Esophagus mucosa (tissue), 1 donor: ENCODE results near the gene NCAPH2. TPM values are rescaled to one million over a fixed set of nuclear protein-coding genes. Genes with fewer than 3 reads are reported as not detected.

Experiments
- ATAC-seq: fragments of 200-7000 bp; cut with Tn5 transposase; one replicate; pipeline ENCODE4 v1.9.1; 2020
- total RNA-seq: library from RNA; stranded (reverse); gene quantifications from one replicate; pipeline ENCODE4 v1.2.4, GENCODE V29; 2023
- donor health status: DM: yes; HTN: yes; CAD: no.

The NCAPH2 gene
- total RNA-seq, 1 donor from 2014 or later = 37.1 TPM

DNA sequence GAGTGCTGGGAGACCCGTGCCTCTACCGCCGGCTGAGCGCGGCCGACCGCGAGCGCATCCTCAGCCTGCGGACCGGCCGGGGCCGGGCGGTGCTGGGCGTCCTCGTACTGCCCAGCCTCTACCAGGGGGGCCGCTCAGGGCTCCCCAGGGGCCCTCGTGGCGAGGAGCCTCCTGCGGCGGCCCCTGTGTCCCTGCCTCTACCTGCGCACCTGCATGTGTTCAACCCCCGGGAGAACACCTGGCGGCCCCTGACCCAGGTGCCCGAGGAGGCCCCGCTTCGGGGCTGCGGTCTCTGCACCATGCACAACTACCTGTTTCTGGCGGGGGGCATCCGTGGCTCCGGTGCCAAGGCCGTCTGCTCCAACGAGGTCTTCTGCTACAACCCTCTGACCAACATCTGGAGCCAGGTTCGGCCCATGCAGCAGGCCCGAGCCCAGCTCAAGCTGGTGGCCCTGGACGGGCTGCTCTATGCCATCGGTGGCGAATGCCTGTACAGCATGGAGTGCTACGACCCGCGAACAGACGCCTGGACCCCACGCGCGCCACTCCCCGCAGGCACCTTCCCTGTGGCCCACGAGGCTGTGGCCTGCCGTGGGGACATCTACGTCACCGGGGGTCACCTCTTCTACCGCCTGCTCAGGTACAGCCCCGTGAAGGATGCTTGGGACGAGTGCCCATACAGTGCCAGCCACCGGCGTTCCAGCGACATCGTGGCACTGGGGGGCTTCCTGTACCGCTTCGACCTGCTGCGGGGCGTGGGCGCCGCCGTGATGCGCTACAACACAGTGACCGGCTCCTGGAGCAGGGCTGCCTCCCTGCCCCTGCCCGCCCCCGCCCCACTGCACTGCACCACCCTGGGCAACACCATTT lies 41.1 kb downstream of the NCAPH2 start:
- ATAC-seq = no peak

DNA sequence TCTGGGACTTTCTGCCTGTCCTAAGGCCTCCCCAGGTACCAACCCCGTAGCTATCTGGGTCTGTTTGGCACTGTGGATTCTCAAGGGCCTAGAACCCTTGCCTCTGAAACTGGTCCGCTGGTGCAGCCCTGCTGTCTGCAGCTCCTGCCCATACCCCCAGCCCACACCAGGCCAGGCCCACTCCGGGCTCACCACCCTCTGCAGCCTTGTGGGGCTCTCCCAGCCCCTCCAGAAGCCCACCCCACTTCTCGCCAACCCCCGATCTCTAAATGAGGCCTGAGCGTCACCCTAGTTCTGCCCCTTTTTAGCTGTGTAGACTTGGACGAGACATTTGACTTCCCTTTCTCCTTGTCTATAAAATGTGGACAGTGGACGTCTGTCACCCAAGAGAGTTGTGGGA lies 42.4 kb downstream of the NCAPH2 start:
- no peak for ATAC-seq

DNA sequence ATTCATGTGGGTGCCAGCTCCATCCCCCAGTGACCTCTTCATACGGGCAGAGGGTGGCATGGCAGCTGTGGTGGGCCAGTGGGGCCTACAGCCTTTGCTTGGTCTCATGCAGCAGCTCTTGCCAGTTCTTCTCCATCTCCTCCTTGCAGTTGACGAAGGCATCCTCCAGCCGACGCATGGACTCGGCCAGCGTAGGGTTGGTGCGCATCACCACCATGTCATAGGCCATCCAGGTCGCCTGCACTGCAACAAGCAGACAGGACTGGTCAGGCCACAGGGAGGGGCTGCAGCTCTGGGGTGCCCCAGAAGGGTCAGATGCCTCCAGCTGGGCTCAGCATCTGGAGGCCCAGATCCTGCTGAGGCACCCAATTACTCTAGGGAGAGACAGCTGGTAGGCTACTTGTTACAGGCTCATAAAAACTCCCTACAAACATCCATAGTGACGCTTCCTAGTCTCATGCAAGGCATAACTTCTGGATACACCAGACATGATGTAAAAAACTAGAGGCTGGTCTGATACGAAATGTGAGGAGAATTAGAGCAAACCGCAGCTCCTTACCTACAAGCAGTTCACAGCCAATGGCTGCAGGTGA lies 43.2 kb downstream of the NCAPH2 start:
- no peak for ATAC-seq

DNA sequence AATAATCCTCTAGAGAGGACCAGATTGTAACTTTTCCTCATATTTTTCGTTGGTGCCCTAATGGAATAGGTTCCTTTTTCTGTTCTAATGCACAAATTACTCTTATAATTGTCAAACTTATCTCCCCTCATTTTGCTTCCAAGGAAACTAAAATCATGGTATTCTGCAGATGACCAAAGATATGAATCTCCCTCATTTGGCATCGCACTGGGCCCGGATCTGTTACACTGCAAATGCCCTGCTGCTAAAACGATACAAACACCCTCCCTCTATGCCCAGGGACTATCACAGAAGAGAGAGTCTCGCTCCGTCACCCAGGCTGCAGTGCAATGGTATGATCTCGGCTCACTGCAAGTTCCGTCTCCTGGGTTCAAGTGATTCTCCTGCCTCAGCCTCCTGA lies 45.3 kb downstream of the NCAPH2 start:
- no peak for ATAC-seq

DNA sequence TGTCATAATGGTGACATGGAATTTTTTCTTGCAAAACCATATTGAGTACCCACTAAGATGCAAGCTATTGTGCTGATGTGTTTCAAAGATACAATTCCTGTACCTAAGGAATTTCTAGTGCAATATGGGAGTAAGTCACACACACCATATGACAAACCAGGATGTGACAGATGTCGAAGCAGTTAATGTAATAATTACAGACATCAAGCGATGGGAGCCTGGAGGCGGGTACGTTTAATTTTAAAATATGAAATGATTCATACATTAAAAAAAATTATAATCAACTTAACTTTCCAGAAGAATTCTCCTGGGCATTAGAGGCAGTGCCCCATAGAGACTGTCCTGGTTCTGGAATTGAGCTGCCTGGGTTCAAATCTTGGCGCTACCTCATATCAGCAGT lies 48.7 kb downstream of the NCAPH2 start:
- no peak for ATAC-seq

DNA sequence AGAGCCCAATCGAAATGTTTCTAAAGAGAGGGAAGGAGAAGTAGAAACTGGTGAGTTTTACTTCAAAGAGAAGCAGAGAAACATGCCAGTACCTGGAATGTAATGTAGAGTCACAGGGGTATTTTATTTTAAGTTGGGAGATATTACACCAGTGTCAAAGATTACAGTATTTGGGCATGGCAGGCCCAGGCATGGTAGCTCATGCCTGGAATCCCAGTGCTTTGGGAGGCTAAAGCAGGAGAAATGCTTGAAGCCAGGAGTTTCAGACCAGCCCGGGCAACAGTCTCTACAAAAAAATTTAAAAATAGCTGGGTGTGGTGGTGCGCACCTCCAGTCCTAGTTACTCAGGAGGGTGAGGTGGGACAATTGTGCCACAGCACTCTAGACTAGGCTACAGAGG lies 52.0 kb downstream of the NCAPH2 start:
- no peak for ATAC-seq

DNA sequence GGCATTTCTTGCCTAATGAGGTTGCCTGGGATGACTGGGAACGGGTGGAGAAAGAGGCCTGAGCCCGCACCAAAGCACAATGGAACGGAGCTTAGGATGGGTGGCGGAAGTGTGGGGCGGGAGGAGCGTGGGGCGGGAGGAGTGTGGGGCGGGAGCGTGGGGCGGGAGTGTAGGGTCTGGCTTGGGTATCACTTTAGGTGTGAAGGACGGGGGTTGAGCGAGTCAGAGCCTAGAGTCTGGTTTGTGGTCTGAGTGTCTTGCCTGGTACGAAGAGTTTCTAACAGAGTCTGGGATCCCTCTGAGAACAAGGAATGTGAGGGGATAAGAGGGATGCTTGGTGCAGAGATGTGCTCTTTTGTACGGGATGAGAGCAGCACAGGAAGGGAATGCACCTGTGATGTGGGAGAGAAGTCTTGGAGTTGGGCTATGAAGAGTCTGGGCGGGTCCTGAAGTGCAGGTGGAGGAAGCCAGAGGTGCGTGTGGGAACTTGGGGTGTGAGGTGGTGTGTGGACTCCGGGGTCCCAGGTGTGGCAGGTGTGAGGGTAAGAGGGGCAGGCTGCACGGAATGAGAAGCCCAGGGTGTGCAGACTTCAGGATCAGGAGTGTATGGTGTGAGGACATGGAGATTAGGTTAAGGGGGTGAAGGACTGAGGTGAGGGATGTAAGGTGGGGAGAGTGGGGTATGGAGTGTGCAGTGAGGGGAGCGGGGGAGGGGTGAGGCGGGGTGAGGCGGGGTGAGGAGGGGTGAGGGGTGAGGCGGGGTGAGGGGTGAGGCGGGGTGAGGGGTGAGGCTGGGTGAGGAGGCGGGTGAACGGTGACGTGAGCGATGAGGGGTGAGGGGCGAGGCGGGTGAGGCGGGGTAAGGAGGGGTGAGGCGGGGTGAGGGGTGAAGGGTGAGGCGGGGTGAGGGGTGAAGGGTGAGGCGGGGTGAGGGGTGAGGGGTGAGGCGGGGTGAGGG lies 53.7 kb downstream of the NCAPH2 start:
- ATAC-seq = no peak

DNA sequence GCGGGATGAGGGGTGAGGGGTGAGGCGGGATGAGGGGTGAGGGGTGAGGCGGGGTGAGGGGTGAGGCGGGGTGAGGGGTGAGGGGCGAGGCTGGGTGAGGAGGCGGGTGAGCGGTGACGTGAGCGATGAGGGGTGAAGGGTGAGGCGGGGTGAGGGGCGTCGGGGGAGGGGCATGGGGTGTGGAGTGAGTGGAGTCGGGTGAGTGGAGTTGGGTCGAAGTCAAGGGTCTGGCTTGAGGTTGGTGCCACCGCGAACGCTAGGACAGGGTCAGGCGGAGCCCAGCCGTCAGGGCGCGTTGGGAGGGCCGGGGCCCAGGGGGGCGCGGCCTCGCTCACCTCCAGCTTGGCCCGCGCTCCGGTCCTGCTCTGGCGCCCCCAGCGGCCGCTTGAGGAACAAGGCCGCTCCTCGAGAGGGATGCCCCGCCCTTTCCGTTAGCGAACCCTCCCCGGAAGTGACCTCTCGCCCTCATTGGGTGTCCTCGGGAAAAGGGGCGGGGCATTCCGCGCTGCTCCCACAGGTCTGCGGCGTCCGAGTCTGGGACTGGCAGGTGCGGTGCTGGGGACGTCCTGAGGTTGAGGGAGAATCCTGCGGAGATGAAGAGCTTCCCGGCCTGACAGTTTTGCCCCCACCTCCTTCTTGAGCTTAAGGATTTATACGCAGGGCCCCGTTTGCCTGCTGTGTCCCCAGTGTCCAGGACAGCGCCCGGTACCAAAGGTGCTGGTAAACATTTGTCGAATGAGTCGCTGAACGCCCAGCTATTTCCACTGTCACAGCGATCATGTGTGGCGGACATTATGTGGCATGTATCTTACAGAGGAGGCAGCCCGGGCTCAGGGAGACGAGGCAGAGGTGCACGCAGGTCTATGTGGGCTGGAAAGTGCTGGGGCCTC lies 54.7 kb downstream of the NCAPH2 start, which contains the start of gene SYCE3:
Gene SYCE3, minus strand, starts transcription at position 397 of the 890 bp plus-strand sequence. CDS start 6,514 bp downstream, outside the sequence.
- peak; percentile 95 for ATAC-seq

DNA sequence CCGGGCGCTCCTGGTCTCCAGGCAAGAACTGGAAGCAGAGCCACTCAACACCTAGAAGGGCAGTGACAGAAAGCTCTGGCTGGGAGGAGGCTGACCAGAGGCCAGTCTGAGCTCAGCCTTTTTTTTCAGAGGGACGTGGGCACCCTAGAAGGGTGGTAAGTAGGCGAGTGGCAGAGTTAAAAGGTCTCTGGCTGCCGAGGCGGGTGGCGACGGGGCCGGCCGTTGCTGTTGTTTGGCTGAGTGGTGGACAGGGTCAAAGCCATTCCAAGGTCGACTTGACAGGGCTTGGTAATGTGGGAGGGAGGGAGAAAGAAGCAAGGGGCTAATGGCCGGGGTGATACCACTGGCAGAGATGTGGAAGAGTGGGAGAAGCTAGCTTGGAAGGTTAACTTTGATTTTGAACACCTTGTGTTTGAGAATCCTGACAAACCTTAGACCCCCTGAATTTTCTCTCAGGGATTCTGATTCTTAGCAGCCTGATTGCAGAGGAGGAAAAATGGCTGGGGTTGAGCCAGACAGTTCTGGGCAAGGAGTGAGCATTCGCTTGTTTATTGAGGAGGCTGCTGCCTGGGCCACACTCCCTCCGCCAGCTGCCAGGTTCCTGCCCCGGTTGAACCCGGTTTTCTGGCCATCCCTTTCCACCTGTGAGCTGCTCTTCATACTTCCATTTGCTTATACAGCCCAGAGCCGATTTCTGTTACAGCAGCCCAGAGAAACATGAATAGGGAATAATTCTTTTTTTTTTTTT lies 55.6 kb downstream of the NCAPH2 start:
- ATAC-seq = no peak

DNA sequence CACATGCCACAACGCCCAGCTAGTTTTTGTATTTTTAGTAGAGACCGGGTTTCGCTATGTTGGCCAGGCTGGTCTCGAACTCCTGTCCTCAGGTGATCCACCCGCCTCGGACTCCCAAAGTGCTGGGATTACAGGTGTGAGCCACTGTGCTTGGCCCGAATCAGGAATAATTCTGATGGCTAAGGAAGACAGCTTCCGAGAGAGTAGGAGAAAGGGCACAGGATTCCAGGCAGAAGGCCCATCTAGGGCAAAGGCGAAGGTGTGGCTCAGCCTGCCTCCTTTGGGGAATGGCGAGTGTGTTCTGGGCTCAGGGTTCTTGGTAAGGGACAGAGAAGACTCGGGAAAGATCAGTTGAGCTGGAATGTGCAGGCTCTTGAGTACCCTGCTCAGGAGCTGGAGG lies 56.3 kb downstream of the NCAPH2 start:
- no peak for ATAC-seq

DNA sequence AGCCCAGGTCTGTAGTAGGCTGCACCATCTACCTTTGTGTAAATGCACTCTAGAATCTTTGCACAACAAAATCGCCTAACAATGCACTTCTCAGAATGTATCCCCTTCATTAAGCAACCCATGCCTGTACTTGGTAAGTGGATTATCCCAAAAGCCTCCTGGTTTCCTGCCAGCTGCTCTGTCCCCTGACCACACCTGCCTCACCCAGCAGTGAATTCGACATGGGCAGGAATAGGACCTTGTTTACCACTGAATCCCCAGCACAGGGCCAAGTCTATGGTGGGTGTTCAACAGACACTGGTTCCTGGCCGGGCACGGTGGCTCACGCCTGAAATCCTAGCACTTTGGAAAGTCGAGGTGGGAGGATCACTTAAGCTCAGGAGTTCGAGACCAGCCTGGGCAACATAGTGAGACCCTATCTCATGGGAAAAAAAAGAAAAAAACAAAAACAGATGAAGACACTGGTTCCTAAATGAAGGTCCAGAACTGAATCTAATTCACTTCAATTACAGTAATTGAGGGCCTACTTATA lies 59.8 kb downstream of the NCAPH2 start:
- ATAC-seq = no peak

DNA sequence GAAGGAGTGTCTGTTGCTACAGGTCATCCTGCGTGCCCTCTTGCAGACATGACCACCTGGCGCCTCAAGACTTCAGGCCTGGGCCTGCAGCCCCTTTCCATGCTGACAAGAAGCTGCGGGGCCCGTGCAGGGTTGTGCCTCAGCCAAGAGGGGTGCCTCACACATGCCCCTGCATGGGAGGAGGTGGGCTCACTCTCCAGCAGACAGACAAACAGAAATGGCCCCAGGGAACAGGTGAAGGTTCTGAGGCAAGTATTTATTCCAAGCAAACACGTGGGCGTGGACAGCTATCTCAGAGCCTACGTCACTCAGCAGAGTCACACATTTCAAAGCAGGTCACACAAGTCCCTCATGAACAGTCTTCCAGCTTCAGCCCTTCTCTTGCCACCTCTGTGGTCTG lies 60.6 kb downstream of the NCAPH2 start:
- ATAC-seq = peak; percentile 40

DNA sequence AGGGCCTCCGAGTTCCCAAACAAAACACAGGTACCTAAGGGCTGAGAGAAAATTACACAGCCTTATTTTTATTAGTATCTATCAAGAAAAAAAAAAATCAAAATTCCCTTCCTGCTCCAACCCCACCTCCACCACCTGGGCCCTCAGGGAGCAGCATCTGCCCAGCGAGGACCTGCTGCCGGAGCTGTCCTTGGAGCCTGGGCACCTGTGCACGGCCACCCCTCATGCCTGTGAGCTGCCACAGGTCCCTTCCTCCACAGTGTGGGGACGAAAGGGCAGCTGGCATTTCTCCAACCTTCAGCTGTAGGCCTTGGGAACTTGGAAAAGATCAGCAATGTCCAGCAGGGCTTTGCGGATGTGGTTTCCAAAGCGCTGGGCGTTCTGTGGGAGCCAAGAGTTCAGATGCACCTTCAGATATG lies 61.0 kb downstream of the NCAPH2 start:
- no peak for ATAC-seq

DNA sequence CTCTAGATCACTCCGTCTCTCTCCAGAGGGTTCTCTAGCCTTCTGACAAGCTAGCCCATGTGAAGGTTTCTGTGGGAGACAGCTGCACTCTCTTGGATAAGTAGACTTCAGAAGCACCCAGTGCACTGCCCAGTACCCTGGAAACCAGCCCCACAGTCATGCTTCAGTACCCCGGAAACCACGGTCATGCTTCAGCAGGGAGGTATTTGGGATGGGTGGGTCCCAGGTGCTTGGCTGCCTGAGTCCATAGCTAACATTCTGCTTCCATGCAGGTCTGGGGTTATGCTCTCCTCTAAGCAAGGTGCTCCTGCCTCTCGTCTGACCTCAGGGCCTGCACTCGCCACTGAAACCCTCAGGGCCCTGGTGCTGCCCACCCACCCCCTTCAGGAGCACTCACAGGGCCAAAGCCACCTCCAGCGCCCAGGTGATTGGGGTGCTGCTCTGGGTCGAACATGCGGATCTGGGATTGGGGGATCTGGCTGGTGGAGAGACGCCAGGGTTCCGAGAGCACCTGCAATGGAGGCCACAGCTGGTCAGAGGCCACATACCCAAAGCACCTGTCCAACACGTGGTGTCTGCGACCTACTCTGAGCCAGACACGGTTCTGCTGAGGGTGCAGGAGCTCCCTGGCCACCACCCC lies 62.0 kb downstream of the NCAPH2 start:
- ATAC-seq = no peak

DNA sequence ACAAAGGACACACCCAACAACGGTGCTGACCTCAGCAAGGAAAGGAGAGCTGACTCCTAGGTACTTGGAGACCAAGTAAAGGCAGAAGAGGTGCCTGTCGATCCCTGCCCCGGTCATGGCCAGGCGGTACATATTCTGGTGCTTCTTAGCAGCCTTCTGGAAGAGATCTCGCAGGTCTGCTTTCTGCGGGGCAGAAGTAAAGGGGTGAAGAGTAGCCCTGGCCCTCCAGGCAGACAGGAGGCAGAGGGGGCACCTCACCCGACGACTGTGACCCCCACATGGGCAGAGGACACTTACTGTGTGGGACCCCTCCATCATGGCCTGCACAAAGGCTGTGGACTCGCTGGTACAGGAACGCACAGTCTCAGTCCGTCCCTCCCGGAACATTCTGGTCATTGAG lies 62.8 kb downstream of the NCAPH2 start:
- ATAC-seq = no peak

DNA sequence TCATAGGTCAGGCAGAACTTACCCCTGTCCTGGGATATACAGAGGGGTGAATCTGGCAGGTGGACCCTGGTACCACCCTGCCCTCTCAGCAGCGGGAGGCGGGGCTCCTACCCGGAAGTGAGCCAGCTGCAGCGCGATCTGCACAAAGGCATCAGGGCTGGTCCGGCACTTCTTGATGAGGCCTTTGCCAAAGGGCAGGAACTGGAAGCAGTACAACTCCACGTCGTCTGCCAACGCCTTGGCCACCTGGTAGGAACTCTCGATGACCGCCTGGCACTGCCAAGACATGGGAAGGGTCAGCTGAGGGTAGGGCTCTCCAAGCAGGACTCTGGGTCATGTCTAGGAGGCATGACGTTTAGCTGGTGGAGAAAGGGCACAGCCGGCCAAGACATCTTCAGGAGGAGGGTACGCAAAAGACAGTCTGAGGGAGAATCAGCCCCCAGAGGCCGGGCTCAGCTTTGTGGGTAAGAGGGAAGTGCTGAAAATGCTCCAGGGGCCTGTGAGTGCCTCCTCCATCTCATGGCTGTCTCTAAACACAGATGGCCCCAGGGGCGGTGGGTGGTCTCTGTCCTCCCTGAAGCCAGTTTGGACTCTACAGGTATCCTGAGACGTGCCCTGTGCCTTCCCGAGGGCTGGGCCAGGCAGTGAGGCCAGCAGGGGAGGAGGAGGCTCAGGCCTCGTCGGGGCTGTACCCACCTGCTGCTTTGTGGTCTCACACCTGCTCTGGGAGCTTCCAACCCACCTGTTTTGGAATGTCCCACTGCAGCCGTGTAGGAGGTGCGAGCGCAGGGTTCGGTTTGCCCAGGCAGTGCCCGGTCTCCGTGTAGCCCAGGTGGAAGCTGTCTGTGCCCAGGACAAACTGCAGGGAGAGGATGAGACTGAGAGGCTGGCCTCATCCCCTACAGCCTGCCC lies 63.5 kb downstream of the NCAPH2 start:
- ATAC-seq = no peak

DNA sequence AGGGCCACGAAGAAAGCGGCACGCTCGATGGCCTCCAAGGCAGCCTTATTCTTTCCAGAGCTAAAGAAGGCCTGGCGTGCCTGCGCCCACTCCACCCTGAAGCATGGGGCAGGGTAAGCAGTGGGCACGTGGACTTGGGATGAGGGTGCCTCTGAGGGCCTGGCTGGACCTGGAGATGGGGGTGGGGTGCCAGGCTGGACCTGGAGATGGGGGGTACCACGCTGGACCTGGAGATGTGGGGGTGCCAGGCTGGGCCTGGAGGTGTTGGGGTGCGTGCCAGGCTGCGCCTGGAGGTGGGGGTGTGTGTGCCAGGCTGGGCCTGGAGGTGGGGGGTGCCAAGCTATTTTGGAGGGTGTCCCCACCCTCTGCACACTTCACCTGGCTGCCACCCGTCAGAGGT lies 64.9 kb downstream of the NCAPH2 start:
- no peak for ATAC-seq

DNA sequence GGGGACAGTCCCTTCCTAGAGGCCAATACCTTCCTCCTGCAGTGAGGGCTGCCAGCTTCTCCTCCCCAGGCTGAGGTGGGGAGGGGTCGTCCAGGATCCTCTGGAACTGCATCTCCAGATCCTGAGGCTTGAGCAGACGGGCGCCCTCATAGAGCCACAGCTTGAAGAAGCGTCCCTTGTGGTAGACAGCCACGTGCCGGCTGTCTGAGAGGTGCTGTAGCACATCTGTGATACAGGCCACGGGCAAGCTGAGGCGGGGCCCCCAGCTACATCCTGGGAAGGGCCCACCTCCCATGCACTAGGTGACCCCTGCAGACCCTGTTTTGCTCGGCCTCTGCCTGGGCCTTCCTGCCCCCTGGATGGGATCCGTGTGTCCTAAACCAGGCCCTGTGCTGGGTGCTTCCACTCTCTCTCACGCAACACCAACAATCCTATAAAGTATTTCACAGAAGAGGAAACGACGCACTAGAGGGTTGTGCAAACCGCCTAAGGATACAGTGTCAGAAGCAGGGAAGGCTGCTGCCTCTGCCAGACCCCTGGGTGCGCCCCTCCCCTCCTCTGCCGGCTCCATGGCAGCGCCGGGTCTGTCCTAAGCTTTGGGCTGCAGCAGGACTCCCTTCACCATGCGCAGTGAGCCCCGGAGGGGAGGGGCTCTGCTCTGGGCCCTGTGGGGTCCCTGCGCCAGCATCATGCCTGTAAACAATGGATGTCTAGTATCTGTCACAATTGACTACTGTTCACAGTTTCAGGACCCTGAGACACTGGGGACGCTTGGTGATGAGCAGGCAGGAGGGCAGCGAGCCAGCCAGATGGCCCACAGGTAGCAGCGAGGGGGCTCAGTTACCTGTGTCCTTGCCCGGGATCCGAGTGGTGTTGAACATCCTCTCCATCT lies 65.7 kb downstream of the NCAPH2 start:
- ATAC-seq = no peak
